Calu3 (cell line): ENCODE data around the gene WIPF1. TPM values are rescaled to one million over a fixed set of nuclear protein-coding genes. Genes with fewer than 3 reads are reported as not detected.

Experiments used
- BruUV-seq: library from RNA; stranded (reverse); fragments of 400-500 nt; replicated peaks from 2 replicates; lab custom pipeline; 2021; lab: Mats Ljungman, UMichigan
- CTCF ChIA-PET: fragments of 300-600 bp; sonication (Branson Sonifier 250); formaldehyde crosslinking; loops from one replicate; lab custom pipeline; 2022; ENCODE audit warnings: antibody characterized with exemption; lab: Charles Lee
- DNase-seq: peaks from one replicate; pipeline ENCODE4 v3.0.0; 2022
- H3K27ac Mint-ChIP-seq: one replicate; pipeline ENCODE4 v1.8.0; 2022; ENCODE audit warnings: mixed read lengths; ENCODE audit not compliant: unreplicated experiment
- H3K27me3 Mint-ChIP-seq: one replicate; pipeline ENCODE4 v1.8.0; 2022; ENCODE audit warnings: mixed read lengths; ENCODE audit not compliant: unreplicated experiment
- H3K36me3 Mint-ChIP-seq: one replicate; pipeline ENCODE4 v1.8.0; 2022; ENCODE audit warnings: mild to moderate bottlenecking, moderate library complexity, mixed read lengths; ENCODE audit not compliant: insufficient read depth, unreplicated experiment
- H3K4me1 Mint-ChIP-seq: one replicate; pipeline ENCODE4 v1.8.0; 2022; ENCODE audit warnings: mild to moderate bottlenecking, low read depth, mixed read lengths; ENCODE audit not compliant: unreplicated experiment
- H3K4me3 Mint-ChIP-seq: one replicate; pipeline ENCODE4 v1.8.0; 2022; ENCODE audit warnings: mild to moderate bottlenecking, low read depth, moderate library complexity, mixed read lengths; ENCODE audit not compliant: unreplicated experiment
- H3K9me3 Mint-ChIP-seq: one replicate; pipeline ENCODE4 v1.8.0; 2022; ENCODE audit warnings: low read depth, mixed read lengths; ENCODE audit not compliant: unreplicated experiment
- CTCF ChIP-seq: fragments of 200-600 bp; IDR thresholded peaks from one replicate; pipeline ENCODE4 v1.8.0; 2022; ENCODE audit warnings: antibody characterized with exemption; ENCODE audit not compliant: unreplicated experiment
- intact Hi-C: fragments of 100-400 bp; cut with micrococcal nuclease; formaldehyde crosslinking; loops from one replicate; pipeline ENCODE4 v1.10.0; 2022; ENCODE audit not compliant: unreplicated experiment
- total RNA-seq: library from RNA; stranded (reverse); gene quantifications from 2 replicates; pipeline ENCODE4 v1.2.3, GENCODE V29; 2022

The WIPF1 gene
- total RNA-seq, 1 experiment from 2014 or later = 0.87 TPM

GRCh38 chr2:174546519-174547506 lies 50.8 kb downstream of the WIPF1 start:
- no TSS peak for BruUV-seq

GRCh38 chr2:174545240-174545639 lies 52.4 kb downstream of the WIPF1 start:
- Mint-ChIP-seq H3K4me1 (peaks cover 26% of the 10 kb centered on the region), H3K4me3 (no peak overlapping the region), H3K9me3 (no peaks in the 10 kb centered on the region), H3K36me3 (peaks cover 4% of the 10 kb centered on the region), H3K27me3 (no peaks in the 10 kb centered on the region), H3K27ac (peak overlapping the region; percentile 79)
- no peak for TF ChIP-seq CTCF
- CTCF ChIA-PET = no interaction called here
- BruUV-seq = no TSS peak
- intact Hi-C loops = no loop called here
- no peak for DNase-seq

More at GRCh38 chr2:174546519-174547506, 50.8 kb downstream of the WIPF1 start:
- Mint-ChIP-seq H3K9me3 (no peaks in the 10 kb centered on the region), H3K4me1 (peaks cover 26% of the 10 kb centered on the region), H3K4me3 (no peak overlapping the region), H3K36me3 (peaks cover 4% of the 10 kb centered on the region), H3K27ac (no peak overlapping the region), H3K27me3 (no peaks in the 10 kb centered on the region)
- CTCF ChIA-PET = interaction anchor here (0.6 to 2.9 kb wide), 3 partner anchors 74 to 88 kb away, joined by 3 to 32 read pairs (median 5); no protein-coding TSS in a partner anchor
- TF ChIP-seq CTCF = peak; percentile 30
- intact Hi-C loops = loop anchor here (1.0 kb wide), 1 partner anchor 85 kb away; no protein-coding TSS in a partner anchor
- peak; percentile 39 for DNase-seq

GRCh38 chr2:174544802-174545201 lies 52.8 kb downstream of the WIPF1 start:
- no TSS peak for BruUV-seq
- H3K4me3 Mint-ChIP-seq = no peak overlapping the region
- H3K27me3 Mint-ChIP-seq = no peaks in the 10 kb centered on the region
- no peak for DNase-seq
- H3K4me1 Mint-ChIP-seq = peaks cover 26% of the 10 kb centered on the region
- TF ChIP-seq CTCF = no peak
- H3K27ac Mint-ChIP-seq = peak overlapping the region; percentile 79
- intact Hi-C loops = no loop called here
- CTCF ChIA-PET = interaction anchor here (0.6 to 1.3 kb wide), 2 partner anchors 82 to 153 kb away, joined by 4 to 6 read pairs; no protein-coding TSS in a partner anchor
- H3K36me3 Mint-ChIP-seq = peaks cover 4% of the 10 kb centered on the region
- no peaks in the 10 kb centered on the region for H3K9me3 Mint-ChIP-seq

- intact Hi-C loops = no loop called here
- Mint-ChIP-seq H3K27ac (peak overlapping the region; percentile 79), H3K36me3 (peaks cover 4% of the 10 kb centered on the region), H3K27me3 (no peaks in the 10 kb centered on the region), H3K4me1 (peaks cover 26% of the 10 kb centered on the region), H3K9me3 (no peaks in the 10 kb centered on the region), H3K4me3 (no peak overlapping the region)
- no peak for TF ChIP-seq CTCF
- CTCF ChIA-PET = interaction anchor here (0.6 to 1.3 kb wide), 5 partner anchors 59 to 657 kb away, joined by 3 to 6 read pairs (median 4); no protein-coding TSS in a partner anchor
- peak; percentile 64 for DNase-seq
- no TSS peak for BruUV-seq
Measured at GRCh38 chr2:174544156-174544555, 53.4 kb downstream of the WIPF1 start.
